ENCODE data around the gene COX7A1.

- TF ChIP-seq, protein P1, sequence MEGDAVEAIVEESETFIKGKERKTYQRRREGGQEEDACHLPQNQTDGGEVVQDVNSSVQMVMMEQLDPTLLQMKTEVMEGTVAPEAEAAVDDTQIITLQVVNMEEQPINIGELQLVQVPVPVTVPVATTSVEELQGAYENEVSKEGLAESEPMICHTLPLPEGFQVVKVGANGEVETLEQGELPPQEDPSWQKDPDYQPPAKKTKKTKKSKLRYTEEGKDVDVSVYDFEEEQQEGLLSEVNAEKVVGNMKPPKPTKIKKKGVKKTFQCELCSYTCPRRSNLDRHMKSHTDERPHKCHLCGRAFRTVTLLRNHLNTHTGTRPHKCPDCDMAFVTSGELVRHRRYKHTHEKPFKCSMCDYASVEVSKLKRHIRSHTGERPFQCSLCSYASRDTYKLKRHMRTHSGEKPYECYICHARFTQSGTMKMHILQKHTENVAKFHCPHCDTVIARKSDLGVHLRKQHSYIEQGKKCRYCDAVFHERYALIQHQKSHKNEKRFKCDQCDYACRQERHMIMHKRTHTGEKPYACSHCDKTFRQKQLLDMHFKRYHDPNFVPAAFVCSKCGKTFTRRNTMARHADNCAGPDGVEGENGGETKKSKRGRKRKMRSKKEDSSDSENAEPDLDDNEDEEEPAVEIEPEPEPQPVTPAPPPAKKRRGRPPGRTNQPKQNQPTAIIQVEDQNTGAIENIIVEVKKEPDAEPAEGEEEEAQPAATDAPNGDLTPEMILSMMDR (IDR thresholded peaks at IDR 0.05): no peak
- TF ChIP-seq POLR2A (IDR thresholded peaks at IDR 0.05): peak; percentile 35 to 75
These were observed 11.0 kb downstream of the COX7A1 start for GRCh38 chr19:36141039-36141927.
